ENCODE data around the gene ARID2.

Gene ARID2

DNA sequence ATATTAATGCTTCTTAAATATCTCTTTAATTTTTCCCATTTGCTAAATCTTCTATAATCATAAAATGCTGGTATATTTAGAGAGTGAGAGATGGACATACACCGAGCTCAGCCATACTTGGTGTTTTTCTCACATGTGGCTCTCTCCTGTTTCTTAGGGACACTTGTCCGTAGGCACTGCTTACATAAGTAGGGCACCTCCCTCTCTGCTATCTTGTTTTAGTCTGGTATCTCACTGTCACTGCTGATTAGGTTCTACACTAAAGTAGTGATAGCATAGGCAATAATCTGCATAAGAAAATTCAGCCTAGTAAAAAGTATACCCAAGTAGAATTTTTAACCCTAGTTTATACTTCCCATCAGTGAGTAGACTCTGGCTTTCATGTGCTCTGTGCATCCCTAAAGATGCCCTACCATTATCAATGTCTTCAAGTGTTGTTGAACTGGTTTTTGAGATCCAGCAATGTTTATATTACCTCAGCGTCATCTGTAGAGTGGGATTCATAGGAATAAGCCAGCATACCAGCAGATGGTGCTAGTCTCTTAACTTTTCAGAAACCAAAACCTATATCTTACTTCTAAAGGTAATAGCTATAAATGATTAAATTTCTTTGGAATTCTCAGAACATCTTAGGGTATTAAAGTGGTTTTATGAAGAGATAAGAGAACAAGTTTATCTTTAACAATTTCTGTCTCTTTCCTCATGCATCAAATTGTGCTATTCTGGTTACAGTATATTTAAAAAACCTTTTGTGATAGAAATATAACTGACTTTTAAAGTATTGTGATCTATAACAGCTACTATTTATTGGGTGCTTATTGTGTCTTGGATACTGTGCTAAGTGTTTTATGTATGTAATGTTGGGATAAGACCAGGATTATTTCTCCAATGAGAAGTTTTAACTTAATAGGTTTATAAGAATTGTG is 32.9 kb downstream of the ARID2 start:
- TF ChIP-seq, protein P1, sequence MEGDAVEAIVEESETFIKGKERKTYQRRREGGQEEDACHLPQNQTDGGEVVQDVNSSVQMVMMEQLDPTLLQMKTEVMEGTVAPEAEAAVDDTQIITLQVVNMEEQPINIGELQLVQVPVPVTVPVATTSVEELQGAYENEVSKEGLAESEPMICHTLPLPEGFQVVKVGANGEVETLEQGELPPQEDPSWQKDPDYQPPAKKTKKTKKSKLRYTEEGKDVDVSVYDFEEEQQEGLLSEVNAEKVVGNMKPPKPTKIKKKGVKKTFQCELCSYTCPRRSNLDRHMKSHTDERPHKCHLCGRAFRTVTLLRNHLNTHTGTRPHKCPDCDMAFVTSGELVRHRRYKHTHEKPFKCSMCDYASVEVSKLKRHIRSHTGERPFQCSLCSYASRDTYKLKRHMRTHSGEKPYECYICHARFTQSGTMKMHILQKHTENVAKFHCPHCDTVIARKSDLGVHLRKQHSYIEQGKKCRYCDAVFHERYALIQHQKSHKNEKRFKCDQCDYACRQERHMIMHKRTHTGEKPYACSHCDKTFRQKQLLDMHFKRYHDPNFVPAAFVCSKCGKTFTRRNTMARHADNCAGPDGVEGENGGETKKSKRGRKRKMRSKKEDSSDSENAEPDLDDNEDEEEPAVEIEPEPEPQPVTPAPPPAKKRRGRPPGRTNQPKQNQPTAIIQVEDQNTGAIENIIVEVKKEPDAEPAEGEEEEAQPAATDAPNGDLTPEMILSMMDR (IDR thresholded peaks at IDR 0.05) = peak; percentile 43
- Histone ChIP-seq H3K27me3 (ENCODE audit: control insufficient read depth, insufficient read depth, low read length) (no peaks in the 10 kb centered on the region), H3K9me3 (ENCODE audit: control insufficient read depth, low read length) (no peaks in the 10 kb centered on the region), H3K9ac (no peak overlapping the region), H2AFZ (no peak overlapping the region), H3K79me2 (peaks cover 28% of the 10 kb centered on the region), H3K36me3 (ENCODE audit: control insufficient read depth, insufficient read depth, low read length) (no peaks in the 10 kb centered on the region), H3K4me3 (ENCODE audit: low read depth, low read length) (no peak overlapping the region), H3K4me2 (ENCODE audit: low read length) (no peak overlapping the region), H3K27ac (no peak overlapping the region), H3K4me1 (no peaks in the 10 kb centered on the region)

DNA sequence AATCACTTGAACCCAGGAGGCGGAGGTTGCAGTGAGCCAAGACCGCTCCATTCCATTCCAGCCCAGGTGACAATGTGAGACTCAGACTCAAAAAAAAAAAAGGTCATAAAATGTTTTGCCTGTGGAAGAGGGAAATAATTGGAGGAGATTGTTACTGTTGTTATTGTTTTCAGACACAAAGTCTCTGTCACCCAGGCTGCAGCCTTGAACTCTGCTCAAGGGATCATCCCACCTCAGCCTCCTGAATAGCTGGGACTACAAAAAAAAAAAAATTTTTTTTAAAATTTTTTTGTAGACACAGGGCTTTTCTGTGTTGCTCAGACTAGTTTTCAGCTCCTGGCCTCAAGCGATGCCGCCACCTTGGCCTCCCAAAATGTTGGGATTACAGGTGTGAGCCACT is 33.9 kb downstream of the ARID2 start:
- Histone ChIP-seq H3K9ac (no peak overlapping the region), H3K27ac (no peak overlapping the region), H3K4me2 (ENCODE audit: low read length) (no peak overlapping the region), H3K4me1 (no peaks in the 10 kb centered on the region), H3K9me3 (ENCODE audit: control insufficient read depth, low read length) (no peaks in the 10 kb centered on the region), H2AFZ (no peak overlapping the region), H3K36me3 (ENCODE audit: control insufficient read depth, insufficient read depth, low read length) (no peaks in the 10 kb centered on the region), H3K27me3 (ENCODE audit: control insufficient read depth, insufficient read depth, low read length) (no peaks in the 10 kb centered on the region), H3K79me2 (peaks cover 33% of the 10 kb centered on the region), H3K4me3 (ENCODE audit: low read depth, low read length) (no peak overlapping the region)
- TF ChIP-seq, protein P1 (IDR thresholded peaks at IDR 0.05) = no peak

DNA sequence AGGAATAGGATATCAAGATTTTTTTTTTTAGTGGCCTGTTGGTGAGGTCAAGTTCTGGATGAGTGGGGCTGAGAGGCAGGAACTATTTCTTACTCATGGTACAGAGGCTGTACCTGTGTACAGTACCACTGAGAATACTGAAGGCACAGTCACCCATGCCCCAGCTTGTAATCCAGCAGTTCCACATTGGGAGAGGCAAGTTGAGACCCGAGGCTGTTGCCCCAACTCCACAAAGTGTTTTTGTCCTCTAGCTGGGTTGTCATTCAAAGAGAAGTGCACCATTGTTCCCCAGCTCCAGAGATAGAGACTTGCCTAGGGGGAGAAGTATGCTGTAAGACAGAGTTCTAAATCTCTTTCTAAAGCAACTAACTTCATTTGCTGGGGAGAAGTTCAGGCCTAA is 38.7 kb downstream of the ARID2 start:
- Histone ChIP-seq H3K4me3 (ENCODE audit: low read depth, low read length) (no peak overlapping the region), H3K27me3 (ENCODE audit: control insufficient read depth, insufficient read depth, low read length) (no peaks in the 10 kb centered on the region), H3K36me3 (ENCODE audit: control insufficient read depth, insufficient read depth, low read length) (no peaks in the 10 kb centered on the region), H3K79me2 (peaks cover 42% of the 10 kb centered on the region), H2AFZ (no peak overlapping the region), H3K27ac (no peak overlapping the region), H3K9ac (no peak overlapping the region), H3K9me3 (ENCODE audit: control insufficient read depth, low read length) (no peaks in the 10 kb centered on the region), H3K4me2 (ENCODE audit: low read length) (no peak overlapping the region), H3K4me1 (peaks cover 3% of the 10 kb centered on the region)
- TF ChIP-seq, protein P1 (IDR thresholded peaks at IDR 0.05) = no peak

DNA sequence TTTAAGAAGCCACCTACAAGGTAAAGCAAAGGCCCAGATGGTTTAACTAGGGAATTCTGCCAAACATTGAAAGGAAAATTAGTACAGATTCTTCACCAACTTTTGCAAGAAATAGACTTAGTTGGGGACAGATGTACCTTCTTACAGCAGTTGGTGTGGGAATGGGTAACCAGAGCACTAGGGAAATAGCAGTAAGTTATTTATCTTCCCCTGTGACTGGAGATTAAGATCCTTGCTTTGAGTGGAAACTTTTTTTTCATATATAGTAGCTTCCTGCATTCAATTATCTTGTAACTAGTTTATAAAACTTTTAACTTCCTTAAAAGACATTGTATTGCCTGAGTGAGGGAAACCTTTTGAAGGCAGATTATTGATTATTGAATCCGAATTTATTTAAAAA is 44.2 kb downstream of the ARID2 start:
- Histone ChIP-seq H3K27me3 (ENCODE audit: control insufficient read depth, insufficient read depth, low read length) (no peaks in the 10 kb centered on the region), H3K9me3 (ENCODE audit: control insufficient read depth, low read length) (no peaks in the 10 kb centered on the region), H3K4me3 (ENCODE audit: low read depth, low read length) (no peak overlapping the region), H3K4me1 (peaks cover 3% of the 10 kb centered on the region), H3K36me3 (ENCODE audit: control insufficient read depth, insufficient read depth, low read length) (no peaks in the 10 kb centered on the region), H3K4me2 (ENCODE audit: low read length) (no peak overlapping the region), H3K79me2 (peaks cover 30% of the 10 kb centered on the region), H3K9ac (no peak overlapping the region), H2AFZ (no peak overlapping the region), H3K27ac (no peak overlapping the region)
- TF ChIP-seq, protein P1 (IDR thresholded peaks at IDR 0.05) = no peak

Measured in parathyroid adenoma (tissue), 2 donors.